Small intestine (tissue), 16 donors: ENCODE data around the gene ZNF665. TPM values are rescaled to one million over a fixed set of nuclear protein-coding genes. Genes with fewer than 3 reads are reported as not detected.
"Not testable (repeated sequence)": the region's sequence is repeated elsewhere in the genome, so short reads cannot be mapped to it uniquely, and the experiment has no call there.

Experiments used
- DNase-seq, 2 donors: peaks; one replicate each; pipeline versions ENCODE4 v3.0.0 to v3.0.0-alpha.2; 2013
- FAIRE-seq: peaks from 2 replicates; lab custom pipeline; 2012; peaks lifted over from hg19 to GRCh38; lab: Jason Lieb, UNC
- H3K27ac ChIP-seq, 3 donors: one replicate each; pipeline ENCODE4 v1.5.1; 2013; ENCODE audit warnings: low read length in 2 of 3, mild to moderate bottlenecking in 2 of 3, control low read depth in 1 of 3, inconsistent platforms in 1 of 3, low read depth in 1 of 3, moderate library complexity in 1 of 3
- H3K27me3 ChIP-seq, 3 donors: one replicate each; pipeline ENCODE4 v1.6.1; 2013; ENCODE audit warnings: low read length in 3 of 3, inconsistent platforms in 1 of 3; ENCODE audit not compliant: control insufficient read depth in 3 of 3, insufficient read depth in 3 of 3
- H3K36me3 ChIP-seq, 3 donors: one replicate each; pipeline ENCODE4 v1.6.1; 2013; ENCODE audit warnings: low read length in 3 of 3, inconsistent platforms in 1 of 3, low read depth in 1 of 3, mild to moderate bottlenecking in 1 of 3, moderate library complexity in 1 of 3; ENCODE audit not compliant: control insufficient read depth in 3 of 3, insufficient read depth in 2 of 3
- H3K4me1 ChIP-seq, 3 donors: one replicate each; pipeline ENCODE4 v1.6.1; 2013; ENCODE audit warnings: low read length in 2 of 3, inconsistent platforms in 1 of 3, low read depth in 1 of 3, mild to moderate bottlenecking in 1 of 3, moderate library complexity in 1 of 3; ENCODE audit not compliant: control insufficient read depth in 3 of 3, insufficient read depth in 2 of 3
- H3K4me3 ChIP-seq, 3 donors: one replicate each; pipeline ENCODE4 v1.5.1; 2013; ENCODE audit warnings: low read length in 3 of 3, control low read depth in 1 of 3, inconsistent platforms in 1 of 3, low read depth in 1 of 3, mild to moderate bottlenecking in 1 of 3, moderate library complexity in 1 of 3
- H3K9me3 ChIP-seq, 2 donors: one replicate each; pipeline ENCODE4 v1.6.1; 2013; ENCODE audit warnings: low read depth in 1 of 2, low read length in 1 of 2; ENCODE audit not compliant: control insufficient read depth in 2 of 2, insufficient read depth in 1 of 2
- WGBS, 3 donors: extraction: QIAGEN DNeasy Blood & Tissue Kit; methylation state at CpG; one replicate each; pipeline ENCODE4 v1.1.7; 2013; 5-methylcytosine and 5-hydroxymethylcytosine counted together
- long read RNA-seq, 10 donors: transcript quantifications; one replicate each; lab custom pipeline, GENCODE V29; 2026
- polyA plus RNA-seq, 4 donors: library from polyadenylated mRNA; stranded (reverse) in 3 of 4; unstranded in 1 of 4; fragments of 200-250 nt in 3 of 4; fragments of 120-200 nt in 1 of 4; gene quantifications; one replicate each; pipeline versions ENCODE4 v1.2.1 to v1.2.3, GENCODE V29; 2013
- donor health status: healthy with polysubstance abuse.
- donor health status: control.
- donor health status: control.
- donor health status: Bipolar disorder and iron deficiency.
- donor health status: healthy.

The ZNF665 gene
- polyA plus RNA-seq = 1 to 10 TPM in 3 of 4 donors, not detected in 1; 1.1 to 8.4 (median 2.7) TPM
- long read RNA-seq, donor 1, full-length matches to known transcripts = 3 of 3 reads
- long read RNA-seq, donor 1, partial matches to known transcripts = 0 of 3 reads
- long read RNA-seq, donor 1, other reads (novel, unspliced or antisense) = 0 of 3 reads
- long read RNA-seq, donor 2 = 0 reads
- long read RNA-seq, donor 3 = 0 reads
- long read RNA-seq, donor 4 = 0 reads
- long read RNA-seq, donor 5 = 0 reads
- long read RNA-seq, donor 6 = 0 reads
- long read RNA-seq, donor 7, full-length matches to known transcripts = 1 of 1 reads
- long read RNA-seq, donor 7, partial matches to known transcripts = 0 of 1 reads
- long read RNA-seq, donor 7, other reads (novel, unspliced or antisense) = 0 of 1 reads
- long read RNA-seq, donor 8 = 0 reads
- long read RNA-seq, donor 9 = 0 reads
- long read RNA-seq, donor 10, full-length matches to known transcripts = 2 of 2 reads
- long read RNA-seq, donor 10, partial matches to known transcripts = 0 of 2 reads
- long read RNA-seq, donor 10, other reads (novel, unspliced or antisense) = 0 of 2 reads

DNA sequence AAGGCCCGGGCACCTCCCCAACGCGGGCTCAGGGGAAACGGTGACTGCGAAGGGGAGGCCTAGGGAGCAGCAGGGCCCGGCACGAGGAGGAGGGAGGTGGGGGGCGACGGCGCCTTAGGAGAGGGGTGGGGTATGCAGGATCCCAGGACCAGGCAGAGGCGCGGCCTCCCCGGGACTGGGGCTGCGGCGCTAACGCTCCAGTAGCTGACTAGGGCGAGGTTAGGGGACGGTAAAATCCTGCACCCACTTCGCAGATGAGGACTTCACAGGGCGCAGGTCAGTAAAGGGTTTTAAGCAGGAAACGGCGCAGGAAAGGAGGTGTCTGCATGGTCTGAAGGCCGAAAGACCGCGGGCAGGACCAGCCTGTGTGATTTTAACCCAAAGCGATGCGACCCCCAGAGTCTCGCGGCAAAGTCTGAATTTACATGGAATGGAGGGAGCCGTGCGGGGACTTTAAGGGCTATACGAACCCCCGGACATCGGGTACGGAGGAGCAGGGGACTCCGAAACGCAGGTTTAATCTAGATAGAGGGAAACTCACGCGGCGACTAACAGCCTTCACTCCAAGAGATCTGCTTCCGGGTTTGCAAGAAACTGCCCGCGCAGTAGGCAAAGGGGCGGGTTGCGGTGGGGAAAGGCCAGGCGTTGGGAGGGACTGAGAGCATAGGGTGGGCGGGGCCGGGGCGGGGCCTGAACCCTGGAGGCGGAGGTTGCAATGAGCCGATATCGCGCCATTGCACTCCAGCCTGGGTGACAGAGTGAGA lies at the start of gene ZNF665:
ZNF665 (minus strand) TSS at position 588 of the 764 bp plus-strand sequence. CDS start 10,460 bp downstream, outside the sequence.
- 1 to 3% (median 1%) methylated on average over 52 to 53 of the region's 53 CpGs for WGBS, 3 donors
- H3K4me1 ChIP-seq = peaks cover 0 to 3% (median 0%) of the 10 kb centered on the region in 3 donors
- peaks cover 0 to 6% (median 0%) of the 10 kb centered on the region in 3 donors for H3K36me3 ChIP-seq
- no peaks in the 10 kb centered on the region for H3K27me3 ChIP-seq
- peaks cover 0 to 13% of the 10 kb centered on the region in 2 donors for H3K9me3 ChIP-seq
- H3K4me3 ChIP-seq = peak within 1 kb of the TSS; percentile 66 to 81 (median 70)
- FAIRE-seq (no peak), DNase-seq (peak; percentile 90 to 93)
- peak within 1 kb of the TSS; percentile 67 to 90 (median 75) for H3K27ac ChIP-seq

DNA sequence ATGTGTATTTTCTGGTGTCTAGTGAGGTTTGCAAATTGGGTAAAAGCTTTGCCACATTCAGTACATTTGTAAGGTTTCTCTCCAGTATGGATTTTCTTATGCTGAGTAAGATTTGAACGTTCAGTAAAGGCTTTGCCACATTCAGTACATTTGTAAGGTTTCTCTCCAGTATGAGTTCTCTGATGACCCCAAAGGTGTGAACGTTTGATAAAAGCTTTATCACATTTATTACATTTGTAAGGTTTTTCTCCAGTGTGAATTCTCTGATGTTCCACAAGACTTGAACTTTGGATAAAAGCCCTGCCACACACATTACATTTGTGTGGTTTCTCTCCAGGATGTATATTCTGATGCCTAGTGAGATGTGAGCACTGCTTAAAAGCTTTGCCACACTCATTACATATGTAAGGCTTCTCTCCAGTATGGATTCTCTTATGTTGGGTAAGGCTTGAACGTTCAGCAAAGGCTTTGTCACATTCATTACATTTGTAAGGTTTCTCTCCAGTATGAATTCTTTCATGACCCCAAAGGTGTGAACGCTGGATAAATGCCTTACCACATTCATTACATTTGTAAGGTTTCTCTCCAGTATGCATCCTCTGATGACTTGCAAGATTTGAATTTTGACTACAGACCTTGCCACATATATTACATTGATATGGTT lies 44.1 kb upstream of the ZNF665 start:
- H3K27me3 ChIP-seq = no peaks in the 10 kb centered on the region
- no peak for DNase-seq
- H3K4me1 ChIP-seq = no peaks in the 10 kb centered on the region
- WGBS, 3 donors = 88 to 91% (median 88%) methylated on average over 4 of the region's 4 CpGs
- no peak for FAIRE-seq
- no peak overlapping the region for H3K4me3 ChIP-seq
- peaks cover 3 to 8% (median 4%) of the 10 kb centered on the region in 3 donors for H3K36me3 ChIP-seq
- no peak overlapping the region for H3K27ac ChIP-seq
- peaks cover 0 to 52% of the 10 kb centered on the region in 2 donors for H3K9me3 ChIP-seq

DNA sequence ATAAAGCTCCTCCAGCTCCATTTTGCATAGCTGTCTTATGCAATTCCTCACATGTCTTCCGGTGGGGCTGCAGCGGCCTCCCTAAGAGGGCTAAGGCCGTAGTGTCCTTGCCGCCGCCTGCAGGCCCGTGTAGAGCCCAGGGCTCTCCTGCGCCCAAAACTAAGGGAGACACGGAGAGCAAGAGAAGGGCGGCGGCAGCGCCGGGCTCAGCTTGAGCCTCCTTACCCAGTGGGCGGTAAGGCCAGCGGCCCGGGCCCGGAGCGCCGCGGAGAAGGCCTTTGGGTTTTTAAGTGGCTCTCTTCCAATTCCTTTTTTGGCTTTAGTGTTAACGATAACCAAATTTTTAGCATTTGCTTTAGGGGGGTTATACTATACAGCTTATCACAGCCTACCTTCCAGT lies 31.4 kb upstream of the ZNF665 start:
- Histone ChIP-seq H3K4me1 (no peaks in the 10 kb centered on the region), H3K9me3 (peaks cover 4 to 57% of the 10 kb centered on the region in 2 donors), H3K27ac (no peak overlapping the region), H3K27me3 (no peaks in the 10 kb centered on the region), H3K36me3 (no peaks in the 10 kb centered on the region), H3K4me3 (no peak overlapping the region)
- DNase-seq = no peak
- no peak for FAIRE-seq
- 90 to 99% (median 98%) methylated on average over 13 to 17 of the region's 20 CpGs for WGBS, 3 donors

DNA sequence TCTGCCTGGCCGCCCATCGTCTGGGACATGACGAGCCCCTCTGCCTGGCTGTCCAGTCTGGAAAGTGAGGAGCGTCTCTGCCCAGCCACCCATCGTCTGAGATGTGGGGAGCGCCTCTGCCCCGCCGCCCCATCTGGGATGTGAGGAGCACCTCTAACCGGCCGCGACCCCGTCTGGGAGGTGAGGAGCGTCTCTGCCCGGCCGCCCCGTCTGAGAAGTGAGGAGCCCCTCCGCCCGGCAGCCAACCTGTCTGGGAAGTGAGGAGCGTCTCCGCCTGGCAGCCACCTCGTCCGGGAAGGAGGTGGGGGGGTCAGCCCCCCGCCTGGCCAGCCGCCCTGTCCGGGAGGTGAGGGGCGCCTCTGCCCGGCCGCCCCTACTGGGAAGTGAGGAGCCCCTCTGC lies 29.6 kb upstream of the ZNF665 start:
- not testable (repeated sequence) for H3K27me3 ChIP-seq, H3K4me3 ChIP-seq, DNase-seq, H3K36me3 ChIP-seq, H3K4me1 ChIP-seq, FAIRE-seq, H3K27ac ChIP-seq
- 96 to 98% (median 96%) methylated on average over 20 to 27 of the region's 28 CpGs for WGBS, 3 donors
- H3K9me3 ChIP-seq = peaks cover 2 to 60% of the 10 kb centered on the region in 2 donors

DNA sequence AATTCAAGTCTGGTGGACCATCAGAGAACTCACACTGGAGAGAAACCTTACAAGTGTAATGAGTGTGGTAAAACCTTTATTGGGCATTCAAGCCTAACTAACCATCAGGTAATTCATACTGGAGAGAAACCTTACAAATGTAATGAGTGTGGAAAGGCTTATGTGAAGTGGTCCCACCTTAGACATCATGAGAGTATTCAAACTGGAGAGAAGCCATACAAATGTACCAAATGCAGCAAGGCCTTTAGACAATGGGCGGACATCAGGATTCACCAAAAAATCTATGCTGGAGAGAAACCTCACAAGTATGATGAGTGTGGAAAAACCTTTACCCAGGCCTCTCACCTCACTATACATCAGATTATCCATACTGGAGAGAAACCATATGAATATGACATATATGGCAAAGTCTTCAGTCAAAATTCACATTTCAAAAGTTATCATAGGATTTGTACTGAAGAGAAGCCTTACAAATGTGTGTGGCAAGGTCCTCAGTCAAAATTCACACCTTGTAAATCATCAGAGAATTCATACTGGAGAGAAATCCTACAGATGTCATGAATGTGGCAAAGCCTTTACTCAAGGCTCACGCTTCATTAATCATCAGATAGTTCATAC lies 19.7 kb upstream of the ZNF665 start:
- 92 to 98% (median 95%) methylated on average over 2 of the region's 2 CpGs for WGBS, 3 donors
- Histone ChIP-seq H3K36me3 (peaks cover 6 to 14% (median 14%) of the 10 kb centered on the region in 3 donors), H3K27me3 (no peaks in the 10 kb centered on the region), H3K27ac (no peak overlapping the region), H3K4me3 (no peak overlapping the region), H3K4me1 (no peaks in the 10 kb centered on the region), H3K9me3 (peaks cover 8 to 65% of the 10 kb centered on the region in 2 donors)
- DNase-seq (no peak), FAIRE-seq (no peak)

DNA sequence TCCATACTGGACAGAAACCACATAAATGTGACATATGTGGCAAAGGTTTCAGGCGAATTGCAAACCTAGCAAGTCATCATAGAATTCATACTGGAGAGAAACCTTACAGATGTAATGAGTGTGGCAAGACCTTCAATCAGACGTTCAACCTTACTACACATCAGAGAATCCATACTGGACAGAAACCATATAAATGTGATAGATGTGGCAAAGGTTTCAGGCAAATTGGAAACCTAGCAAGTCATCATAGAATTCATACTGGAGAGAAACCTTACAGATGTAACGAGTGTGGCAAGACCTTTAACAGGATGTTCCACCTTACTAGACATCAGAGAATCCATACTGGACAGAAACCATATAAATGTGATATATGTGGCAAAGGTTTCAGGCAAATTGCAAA lies 18.4 kb upstream of the ZNF665 start:
- peaks cover 8 to 56% of the 10 kb centered on the region in 2 donors for H3K9me3 ChIP-seq
- not testable (repeated sequence) for H3K4me3 ChIP-seq

DNA sequence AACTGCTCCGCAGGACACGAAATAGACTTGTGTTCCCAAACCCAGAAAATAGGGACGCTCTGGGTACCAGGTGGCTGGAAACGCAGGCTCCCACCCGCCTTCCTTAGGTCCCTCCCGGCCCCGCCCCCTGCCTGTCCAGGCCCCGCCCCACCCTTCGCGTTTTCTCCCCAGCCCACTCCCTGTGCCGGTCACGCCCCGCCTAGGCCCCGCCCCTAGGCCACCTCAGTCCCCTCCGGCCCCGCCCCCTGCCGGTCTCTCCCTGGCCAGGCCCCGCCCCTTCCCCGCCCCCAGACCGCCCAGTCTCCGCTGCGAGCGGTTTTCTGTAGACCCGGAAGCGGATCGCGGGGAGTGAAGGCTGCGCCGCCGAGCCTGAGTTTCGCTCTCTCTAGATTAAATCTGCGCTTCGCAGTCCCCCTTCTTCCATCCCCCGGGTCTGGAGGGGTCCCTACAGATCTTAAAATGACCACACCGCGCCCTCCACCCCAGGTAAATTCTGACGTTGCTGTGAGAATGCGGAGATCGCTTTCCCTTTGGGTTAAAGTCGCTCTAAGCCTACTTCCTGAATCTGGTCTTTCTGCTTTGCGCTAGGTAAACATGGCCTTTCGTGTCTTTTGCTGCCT lies 3.7 kb upstream of the ZNF665 start:
- Histone ChIP-seq H3K36me3 (peaks cover 4 to 10% (median 4%) of the 10 kb centered on the region in 3 donors), H3K4me3 (peak overlapping the region; percentile 43 to 86 (median 84)), H3K9me3 (peaks cover 0 to 43% of the 10 kb centered on the region in 2 donors), H3K27ac (peak overlapping the region; percentile 84 to 96 (median 89)), H3K27me3 (no peaks in the 10 kb centered on the region), H3K4me1 (peaks cover 0 to 3% (median 0%) of the 10 kb centered on the region in 3 donors)
- DNase-seq = peak; percentile 93 to 96
- no peak for FAIRE-seq
- 2 to 3% (median 3%) methylated on average over 32 to 41 of the region's 42 CpGs for WGBS, 3 donors

More for the DNA sequence above, 18.4 kb upstream of the ZNF665 start:
- not testable (repeated sequence) for H3K4me1 ChIP-seq, DNase-seq, FAIRE-seq, H3K27ac ChIP-seq, H3K27me3 ChIP-seq
- peaks cover 6 to 14% (median 14%) of the 10 kb centered on the region in 3 donors for H3K36me3 ChIP-seq
- 92 to 96% (median 93%) methylated on average over 3 of the region's 3 CpGs for WGBS, 3 donors
